Kidney (tissue), 14 donors: Measurements from ENCODE around the gene RNF207. TPM values are rescaled to one million over a fixed set of nuclear protein-coding genes. Genes with fewer than 3 reads are reported as not detected.

Source experiments
- DNase-seq, 5 donors: peaks; one replicate each; pipeline ENCODE4 v3.0.0-alpha.2; 2013 to 2020
- FAIRE-seq: peaks from 2 replicates; lab custom pipeline; 2012; peaks lifted over from hg19 to GRCh38; lab: Jason Lieb, UNC
- H3K27ac ChIP-seq, 2 donors: one replicate each; pipeline ENCODE4 v1.7.0; 2013; ENCODE audit warnings: low read depth in 2 of 2, low read length in 2 of 2, inconsistent platforms in 1 of 2
- H3K27me3 ChIP-seq: one replicate; pipeline ENCODE4 v1.7.1; 2013; ENCODE audit warnings: low read length, inconsistent platforms; ENCODE audit not compliant: control insufficient read depth, insufficient read depth
- H3K36me3 ChIP-seq, 3 donors: one replicate each; pipeline versions ENCODE4 v1.7.0 to v1.7.1; 2013; ENCODE audit warnings: low read length in 3 of 3, control low read depth in 1 of 3, inconsistent platforms in 1 of 3; ENCODE audit not compliant: insufficient read depth in 3 of 3, control insufficient read depth in 2 of 3
- H3K4me1 ChIP-seq, 3 donors: one replicate each; pipeline versions ENCODE4 v1.7.0 to v1.7.1; 2013; ENCODE audit warnings: low read length in 3 of 3, inconsistent platforms in 1 of 3, low read depth in 1 of 3; ENCODE audit not compliant: control insufficient read depth in 2 of 3, insufficient read depth in 2 of 3
- H3K4me3 ChIP-seq, 3 donors: one replicate each; pipeline versions ENCODE4 v1.7.0 to v1.8.1; 2013; ENCODE audit warnings: low read length in 3 of 3, control low read depth in 1 of 3, inconsistent platforms in 1 of 3
- H3K9ac ChIP-seq, 3 donors: one replicate each; pipeline versions ENCODE4 v1.7.0 to v1.7.1; 2013; ENCODE audit warnings: low read length in 3 of 3, control low read depth in 1 of 3, inconsistent platforms in 1 of 3
- H3K9me3 ChIP-seq, 3 donors: one replicate each; pipeline versions ENCODE4 v1.7.0 to v1.7.1; 2013; ENCODE audit warnings: low read length in 3 of 3, control low read depth in 1 of 3, inconsistent platforms in 1 of 3; ENCODE audit not compliant: control insufficient read depth in 2 of 3, insufficient read depth in 1 of 3
- intact Hi-C: fragments of 100-400 bp; cut with DNase I; formaldehyde crosslinking; loops from one replicate; pipeline ENCODE4 v1.11.1; 2022
- polyA plus RNA-seq: library from polyadenylated mRNA; stranded (reverse); fragments of 350-450 nt; fragmentation: Illumina TruSeq; extraction: RNeasy Lipid Tissue Mini Kit (QIAGEN cat#74804); gene quantifications from one replicate; pipeline ENCODE4 v1.2.3, GENCODE V29; 2014; ENCODE audit warnings: low read depth, low replicate concordance; ENCODE audit not compliant: insufficient read depth
- total RNA-seq: library from RNA; stranded (reverse); fragmentation: NEBNext Ultra II Directional; extraction: Animal tissue kit (Norgen Biotek cat#: 25700); gene quantifications from one replicate; pipeline ENCODE4 v1.2.1, GENCODE V29; 2021
- TF ChIP-seq, protein P1 (sequence below): IDR thresholded peaks from 3 replicates; pipeline ENCODE4 v1.5.1; 2012; ENCODE audit warnings: mild to moderate bottlenecking, moderate library complexity, borderline replicate concordance; ENCODE audit not compliant: insufficient read depth; ENCODE audit errors: extremely low read depth
- donor health status: control.
- donor health status: control.
- donor health status: control.
- donor health status: control.
- donor health status: control.
- donor health status: DM: yes; HTN: yes; CAD: no.
- donor health status: Normal renal cell carcinoma (clear cell type).

Gene RNF207
- total and polyA plus RNA-seq, 2 donors from 2014 or later = 7.7 to 43.6 TPM

DNA sequence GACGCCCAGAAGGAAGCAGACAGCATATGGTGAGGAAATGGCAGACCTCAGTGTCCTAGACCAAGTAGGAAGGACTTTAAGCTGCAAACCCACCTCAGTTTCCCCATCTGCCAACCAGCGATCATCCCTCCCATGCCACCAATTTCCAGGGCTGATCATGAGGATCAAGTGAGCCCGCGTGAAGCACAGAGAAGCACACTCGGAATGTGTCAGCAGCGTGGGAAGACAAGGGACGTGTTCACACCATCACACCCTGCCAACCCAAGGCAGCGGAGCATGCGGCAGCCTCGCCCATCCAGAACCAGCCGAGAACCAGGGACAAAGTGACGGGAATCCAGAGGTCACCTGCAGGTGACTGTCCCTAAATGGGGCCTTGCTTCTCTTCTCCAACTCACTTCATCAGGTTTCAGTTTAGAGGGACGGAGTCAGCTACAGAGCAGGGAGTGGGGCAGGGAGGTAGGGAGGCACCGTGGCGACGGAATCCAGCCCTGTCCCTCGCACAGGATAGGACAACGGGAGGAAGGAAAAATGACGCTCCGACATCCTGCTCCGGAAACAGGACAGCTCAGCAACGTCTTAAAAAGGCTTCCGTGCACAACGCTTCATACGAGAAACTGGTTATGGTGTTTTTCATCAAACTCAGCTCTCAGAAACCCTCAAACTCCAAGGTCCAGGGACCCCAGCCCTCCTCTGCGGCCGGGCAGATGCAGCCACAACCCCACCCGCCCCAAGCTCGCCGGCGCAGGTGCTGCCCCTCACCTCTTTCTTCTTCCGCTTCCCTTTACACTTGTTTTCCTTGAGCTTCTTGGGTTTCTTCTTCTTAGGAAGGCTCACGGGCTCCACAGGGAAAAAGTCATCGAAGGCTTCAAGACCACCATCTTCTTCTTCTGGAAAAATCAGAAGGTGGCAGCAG is 38.3 kb upstream of the RNF207 start:
- no peaks in the 10 kb centered on the region for H3K4me1 ChIP-seq
- TF ChIP-seq, protein P1, sequence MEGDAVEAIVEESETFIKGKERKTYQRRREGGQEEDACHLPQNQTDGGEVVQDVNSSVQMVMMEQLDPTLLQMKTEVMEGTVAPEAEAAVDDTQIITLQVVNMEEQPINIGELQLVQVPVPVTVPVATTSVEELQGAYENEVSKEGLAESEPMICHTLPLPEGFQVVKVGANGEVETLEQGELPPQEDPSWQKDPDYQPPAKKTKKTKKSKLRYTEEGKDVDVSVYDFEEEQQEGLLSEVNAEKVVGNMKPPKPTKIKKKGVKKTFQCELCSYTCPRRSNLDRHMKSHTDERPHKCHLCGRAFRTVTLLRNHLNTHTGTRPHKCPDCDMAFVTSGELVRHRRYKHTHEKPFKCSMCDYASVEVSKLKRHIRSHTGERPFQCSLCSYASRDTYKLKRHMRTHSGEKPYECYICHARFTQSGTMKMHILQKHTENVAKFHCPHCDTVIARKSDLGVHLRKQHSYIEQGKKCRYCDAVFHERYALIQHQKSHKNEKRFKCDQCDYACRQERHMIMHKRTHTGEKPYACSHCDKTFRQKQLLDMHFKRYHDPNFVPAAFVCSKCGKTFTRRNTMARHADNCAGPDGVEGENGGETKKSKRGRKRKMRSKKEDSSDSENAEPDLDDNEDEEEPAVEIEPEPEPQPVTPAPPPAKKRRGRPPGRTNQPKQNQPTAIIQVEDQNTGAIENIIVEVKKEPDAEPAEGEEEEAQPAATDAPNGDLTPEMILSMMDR = no peak
- intact Hi-C loops = no loop called here
- H3K9me3 ChIP-seq = no peaks in the 10 kb centered on the region
- no peak overlapping the region for H3K9ac ChIP-seq
- FAIRE-seq (no peak), DNase-seq (no peak)
- H3K27me3 ChIP-seq = no peaks in the 10 kb centered on the region
- H3K36me3 ChIP-seq = no peaks in the 10 kb centered on the region
- H3K4me3 ChIP-seq = no peak overlapping the region
- H3K27ac ChIP-seq = no peak overlapping the region

DNA sequence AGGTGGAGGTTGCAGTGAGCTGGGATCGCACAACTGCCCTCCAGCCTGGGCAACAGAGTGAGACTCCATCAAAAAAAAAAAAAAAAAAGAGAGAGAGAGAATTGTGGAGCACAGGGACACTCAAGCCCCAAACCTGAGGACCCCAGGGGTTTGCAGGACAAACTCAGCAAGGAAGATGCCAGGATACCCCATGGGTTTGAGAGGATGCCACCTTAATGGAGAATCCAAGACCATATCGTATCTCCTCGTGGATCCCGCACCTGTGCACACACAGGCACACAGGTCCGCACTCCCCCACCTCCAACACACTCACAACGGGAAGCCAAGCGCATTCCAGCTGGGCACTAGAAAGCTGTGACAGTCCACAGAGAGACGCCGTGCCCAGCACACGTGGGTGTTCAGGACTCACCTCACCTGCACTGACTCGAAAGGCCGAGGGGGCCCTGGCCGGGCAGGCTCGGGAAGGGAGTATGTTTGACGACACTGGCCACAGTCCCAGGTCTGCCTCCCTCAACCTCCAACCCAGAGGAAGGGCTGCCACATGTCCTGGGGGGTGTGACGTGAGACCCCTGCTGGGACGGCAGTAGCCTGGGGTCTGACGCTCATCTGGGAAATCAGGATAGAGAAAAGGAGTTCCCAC is 36.9 kb upstream of the RNF207 start:
- no peaks in the 10 kb centered on the region for H3K27me3 ChIP-seq
- TF ChIP-seq, protein P1 = no peak

DNA sequence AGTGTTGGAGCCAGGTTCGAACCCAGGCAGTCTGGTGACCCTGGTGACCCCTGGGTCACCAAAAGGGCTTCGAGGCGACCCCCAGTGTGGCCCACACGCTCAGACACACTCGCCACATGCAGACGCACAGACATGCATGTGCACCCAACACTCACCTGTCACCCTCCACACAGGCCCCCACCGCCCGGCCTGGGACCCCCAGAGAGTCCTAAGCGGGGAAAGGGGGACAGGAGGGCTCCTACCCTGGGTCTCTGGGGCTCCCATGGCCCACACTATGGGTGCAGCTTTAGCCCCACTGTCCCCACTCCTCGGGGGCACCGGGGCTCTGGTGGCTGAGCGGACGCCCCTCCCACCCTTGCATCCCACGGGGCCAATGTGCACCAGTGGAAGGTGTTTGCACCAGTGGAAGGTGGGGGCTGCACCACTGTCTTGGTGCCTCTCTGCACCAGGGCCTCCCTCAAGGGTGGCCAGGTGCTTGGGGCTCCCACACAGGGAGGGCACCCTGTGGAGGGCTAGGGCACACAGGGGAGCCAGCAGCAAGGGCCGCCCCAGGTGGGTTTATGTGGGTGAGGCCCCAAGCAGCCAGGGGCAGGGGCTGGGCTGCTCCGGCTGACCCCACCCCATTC is 35.7 kb upstream of the RNF207 start:
- no peaks in the 10 kb centered on the region for H3K4me1 ChIP-seq
- H3K4me3 ChIP-seq = no peak overlapping the region
- H3K27ac ChIP-seq = no peak overlapping the region
- H3K36me3 ChIP-seq = no peaks in the 10 kb centered on the region
- H3K9ac ChIP-seq = no peak overlapping the region
- DNase-seq = no peak
- FAIRE-seq = no peak
- TF ChIP-seq, protein P1 = no peak
- intact Hi-C loops = no loop called here
- H3K27me3 ChIP-seq = peaks cover under 1% of the 10 kb centered on the region
- H3K9me3 ChIP-seq = peaks cover 0 to 2% (median 0%) of the 10 kb centered on the region in 3 donors

More for the DNA sequence above, 36.9 kb upstream of the RNF207 start:
- intact Hi-C loops = no loop called here
- no peak overlapping the region for H3K4me3 ChIP-seq
- no peak for DNase-seq
- no peak for FAIRE-seq
- no peaks in the 10 kb centered on the region for H3K9me3 ChIP-seq
- no peaks in the 10 kb centered on the region for H3K4me1 ChIP-seq
- no peak overlapping the region for H3K9ac ChIP-seq
- H3K36me3 ChIP-seq = no peaks in the 10 kb centered on the region
- H3K27ac ChIP-seq = no peak overlapping the region
